Left renal cortex interstitium (tissue), 4 donors: Measurements from ENCODE around the gene FHOD1. TPM values are rescaled to one million over a fixed set of nuclear protein-coding genes. Genes with fewer than 3 reads are reported as not detected.
A peak's percentile ranks its signal among the peaks of the same experiment; 100 is the strongest.

Experiments
- DNase-seq, 4 donors: peaks; one replicate each; pipeline ENCODE4 v3.0.0-alpha.2; 2013; ENCODE audit warnings: low read depth in 4 of 4, low spot score in 2 of 4, missing footprints in 1 of 4
- polyA plus RNA-seq, 4 donors: library from polyadenylated mRNA; unstranded; fragments of 120-200 nt; gene quantifications; one replicate each; pipeline ENCODE4 v1.2.1, GENCODE V29; 2013; ENCODE audit not compliant: insufficient read length in 4 of 4

FHOD1 gene
- 10 to 100 TPM; 28.9 to 52.4 (median 43.5) TPM for polyA plus RNA-seq

GRCh38 chr16:67247192-67248072 lies at the start of gene FHOD1:
FHOD1 (minus strand) TSS chr16:67247481; CDS start chr16:67247410, 71 bp downstream.
- DNase-seq: peak in 3 of 4 donors; percentile 76 to 89 (median 86)

GRCh38 chr16:67296420-67296819 lies 49.1 kb upstream of the FHOD1 start:
- no peak for DNase-seq

- DNase-seq: no peak
Measured at GRCh38 chr16:67294938-67295361, 47.7 kb upstream of the FHOD1 start.

- DNase-seq: no peak
Measured at GRCh38 chr16:67294171-67294757, 47.0 kb upstream of the FHOD1 start.

- DNase-seq: no peak
Measured at GRCh38 chr16:67291461-67291860, 44.2 kb upstream of the FHOD1 start.

GRCh38 chr16:67287960-67288359 lies 40.7 kb upstream of the FHOD1 start:
- no peak for DNase-seq

GRCh38 chr16:67286441-67287235 lies 39.4 kb upstream of the FHOD1 start:
- no peak for DNase-seq

GRCh38 chr16:67284699-67285646 lies 37.7 kb upstream of the FHOD1 start:
- DNase-seq: no peak

- DNase-seq: no peak
Measured at GRCh38 chr16:67283826-67284555, 36.7 kb upstream of the FHOD1 start.

- DNase-seq: no peak
Measured at GRCh38 chr16:67283039-67283825, 36.0 kb upstream of the FHOD1 start.

- no peak for DNase-seq
Measured at GRCh38 chr16:67282447-67282805, 35.1 kb upstream of the FHOD1 start.

GRCh38 chr16:67281536-67282446 lies 34.5 kb upstream of the FHOD1 start:
- DNase-seq: no peak

GRCh38 chr16:67280090-67281015 lies 33.1 kb upstream of the FHOD1 start:
- no peak for DNase-seq

GRCh38 chr16:67279296-67280089 lies 32.2 kb upstream of the FHOD1 start, which contains the start of gene PLEKHG4:
PLEKHG4 (plus strand) TSS chr16:67279532; CDS start chr16:67280045, 513 bp downstream.
- DNase-seq: peak in 3 of 4 donors; percentile 40 to 70 (median 57)

- DNase-seq: no peak
Measured at GRCh38 chr16:67278773-67279295, 31.6 kb upstream of the FHOD1 start.
